Measurements from ENCODE around the gene PCCA. TPM values are rescaled to one million over a fixed set of nuclear protein-coding genes. Genes with fewer than 3 reads are reported as not detected.
"Not testable (repeated sequence)": the region's sequence is repeated elsewhere in the genome, so short reads cannot be mapped to it uniquely, and the experiment has no call there.

PCCA gene
- total RNA-seq = 35.4 and 37.0 TPM in 2 replicates

- DNase-seq (ENCODE audit: low read depth in 2 of 2) = peak; percentile 92 to 96
These were observed at the start of gene PCCA for GRCh38 chr13:100088644-100089464. TSS of gene PCCA (plus strand) at chr13:100089093. CDS start at chr13:100089121, 28 bp downstream.

- DNase-seq (ENCODE audit: low read depth in 2 of 2) = no peak
These were observed 49.2 kb upstream of the PCCA start for GRCh38 chr13:100039740-100040139.

GRCh38 chr13:100040196-100040595 is 48.7 kb upstream of the PCCA start:
- DNase-seq (ENCODE audit: low read depth in 2 of 2) = no peak

DNA sequence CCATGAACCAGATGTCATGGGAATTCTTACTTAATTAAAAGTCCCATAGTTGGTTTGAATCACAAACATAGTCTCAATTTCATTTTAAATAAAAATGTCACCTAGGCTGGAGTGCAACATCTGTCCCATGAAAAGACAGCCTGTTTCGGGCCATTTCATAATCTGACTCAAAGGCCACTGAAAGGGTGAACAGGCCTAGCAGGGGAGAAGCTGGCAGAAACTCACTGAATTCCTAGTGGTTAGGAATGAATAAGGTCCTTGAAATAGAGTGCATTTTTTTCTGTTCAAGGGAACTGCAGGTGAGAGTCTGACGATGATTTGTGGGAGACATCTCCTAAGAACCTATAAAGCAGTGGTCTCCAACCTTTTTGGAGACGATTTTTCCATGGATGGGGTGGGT is 44.0 kb upstream of the PCCA start:
- no peak for DNase-seq (ENCODE audit: low read depth in 2 of 2)

DNA sequence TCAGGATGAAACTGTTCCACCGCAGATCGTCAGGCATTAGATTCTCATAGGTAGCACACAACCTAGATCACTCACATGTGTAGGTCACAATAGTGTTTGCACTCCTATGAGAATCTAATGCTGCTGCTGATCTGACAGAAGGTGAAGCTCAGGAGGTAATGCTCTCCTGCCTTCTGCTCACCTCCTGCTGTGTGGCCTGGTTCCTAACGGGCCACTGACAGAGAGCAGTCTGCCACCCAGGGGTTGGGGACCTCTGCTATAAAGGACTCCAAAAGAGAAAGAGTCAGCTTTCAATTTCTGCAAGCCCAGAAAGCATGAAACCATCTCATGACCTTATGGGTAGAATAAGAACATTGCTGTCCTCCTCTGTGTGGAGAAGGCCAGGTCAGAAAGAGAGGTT is 43.5 kb upstream of the PCCA start:
- no peak for DNase-seq (ENCODE audit: low read depth in 2 of 2)

DNA sequence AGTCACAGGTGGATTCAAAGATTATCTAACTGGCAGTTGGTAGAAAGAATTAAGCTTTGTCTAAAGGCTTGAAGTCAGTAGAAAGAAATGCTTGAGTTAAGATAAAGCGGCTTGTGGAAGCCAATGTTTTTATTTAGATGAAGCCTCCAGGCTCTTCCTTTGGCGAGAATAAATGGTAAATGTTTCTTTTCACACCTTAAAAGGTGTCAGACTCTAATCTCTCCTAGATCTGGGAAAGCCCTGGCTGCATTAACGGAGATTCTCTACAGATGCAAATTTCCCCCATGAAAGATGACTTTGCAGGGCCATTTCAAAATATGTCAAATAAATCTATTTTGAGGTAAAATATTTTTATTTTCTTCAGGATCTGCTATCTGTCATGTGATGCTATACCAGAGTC is 37.8 kb upstream of the PCCA start:
- no peak for DNase-seq (ENCODE audit: low read depth in 2 of 2)

- no peak for DNase-seq (ENCODE audit: low read depth in 2 of 2)
These were observed 29.1 kb upstream of the PCCA start for GRCh38 chr13:100059827-100060226.

- no peak for DNase-seq (ENCODE audit: low read depth in 2 of 2)
These were observed 25.6 kb upstream of the PCCA start for GRCh38 chr13:100063333-100063732.

- no peak for DNase-seq (ENCODE audit: low read depth in 2 of 2)
These were observed 25.0 kb upstream of the PCCA start for GRCh38 chr13:100063906-100064305.

DNA sequence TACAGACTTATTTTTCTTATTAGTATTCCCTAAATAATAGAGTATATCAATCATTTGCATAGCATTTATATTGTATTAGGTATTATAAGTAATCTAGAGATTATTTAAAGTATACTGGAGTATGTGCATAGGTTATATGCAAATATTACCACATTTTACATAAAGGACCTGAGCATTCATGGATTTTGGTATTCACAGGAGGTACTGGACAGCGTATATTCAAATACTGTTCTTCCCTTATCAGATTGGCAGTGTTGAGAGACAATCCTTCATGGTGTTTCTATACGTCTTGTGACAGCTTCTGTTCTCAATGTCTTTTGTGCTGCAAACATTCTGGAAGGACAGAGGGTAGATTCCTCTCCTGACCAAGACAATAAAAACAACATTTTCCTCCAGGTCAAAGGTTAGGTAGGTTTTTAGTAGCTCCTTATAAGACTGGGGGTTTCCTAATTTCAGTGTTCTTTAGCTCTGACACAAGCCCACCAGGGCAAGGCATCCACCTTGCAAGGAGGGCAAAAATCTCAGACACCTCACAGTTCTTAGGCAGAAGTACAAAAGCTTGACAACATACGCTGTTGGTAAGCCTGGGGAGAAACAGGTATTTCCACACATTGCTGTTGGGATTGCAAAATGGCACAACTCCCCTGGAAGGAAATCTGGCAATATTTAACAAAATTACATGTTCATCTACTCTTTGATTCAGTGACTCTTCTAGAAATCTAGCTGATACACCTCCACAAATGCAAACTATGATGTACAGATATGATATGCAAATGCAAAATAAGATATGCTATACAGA is 20.6 kb upstream of the PCCA start:
- no peak for DNase-seq (ENCODE audit: low read depth in 2 of 2)

DNA sequence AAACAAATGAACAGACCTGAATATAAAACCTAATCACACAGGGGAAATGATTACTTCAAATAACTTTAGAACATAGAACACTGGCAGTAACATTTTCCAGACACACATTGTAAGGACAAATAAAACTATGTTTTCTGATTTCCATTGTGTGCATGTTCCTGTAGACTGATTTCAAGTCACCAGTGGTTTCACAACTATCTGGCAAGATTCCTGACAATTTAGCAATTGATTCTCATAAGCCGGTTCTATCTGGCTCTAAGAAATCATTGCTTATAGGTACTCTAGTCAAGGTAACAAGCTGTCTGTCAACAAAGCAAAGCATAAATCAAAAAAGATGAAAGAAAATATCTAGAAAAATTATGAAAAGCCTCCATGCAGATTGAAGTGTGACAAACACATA is 19.6 kb upstream of the PCCA start:
- no peak for DNase-seq (ENCODE audit: low read depth in 2 of 2)

DNA sequence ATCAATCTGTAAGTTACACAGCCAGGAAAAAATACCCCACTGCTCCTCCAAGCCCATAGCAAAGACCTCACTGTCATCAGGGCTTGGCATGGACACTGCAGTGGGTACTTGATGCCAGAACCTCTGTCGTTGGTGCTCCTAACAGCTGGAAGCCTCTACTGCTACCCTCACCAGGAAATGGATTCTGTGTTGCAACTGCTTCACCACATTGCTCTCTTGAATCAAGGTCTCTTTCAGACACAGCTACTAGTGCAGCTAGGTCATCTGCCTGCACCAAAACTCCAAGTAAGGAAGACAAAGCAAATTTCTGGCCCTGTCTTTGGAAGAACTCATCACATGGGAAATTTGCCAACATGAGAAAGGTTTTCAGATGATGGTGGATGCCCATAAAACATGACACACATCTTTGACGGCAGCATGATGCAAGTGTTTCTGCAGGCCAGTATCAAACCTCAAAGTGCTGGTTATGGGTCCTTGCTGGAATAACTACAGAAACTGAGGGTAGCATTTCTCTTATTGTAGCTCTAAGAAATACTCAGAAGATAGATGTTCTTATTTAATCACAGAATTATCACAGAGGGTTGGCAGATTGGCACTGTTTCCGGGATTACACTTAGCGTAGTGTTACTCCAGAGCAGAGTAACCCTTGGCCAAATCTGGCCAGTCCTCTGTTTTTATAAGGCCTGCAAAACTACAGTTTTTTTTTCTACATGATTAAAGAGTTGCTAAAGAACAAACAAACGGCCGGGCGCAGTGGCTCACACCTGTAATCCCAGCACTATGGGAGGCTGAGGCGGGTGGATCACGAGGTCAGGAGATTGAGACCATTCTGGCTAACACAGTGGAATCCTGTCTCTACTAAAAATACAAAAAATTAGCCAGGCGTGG is 12.9 kb upstream of the PCCA start:
- DNase-seq (ENCODE audit: low read depth in 2 of 2) = no peak

GRCh38 chr13:100079003-100079402 is 9.9 kb upstream of the PCCA start:
- DNase-seq (ENCODE audit: low read depth in 2 of 2) = not testable (repeated sequence)

DNA sequence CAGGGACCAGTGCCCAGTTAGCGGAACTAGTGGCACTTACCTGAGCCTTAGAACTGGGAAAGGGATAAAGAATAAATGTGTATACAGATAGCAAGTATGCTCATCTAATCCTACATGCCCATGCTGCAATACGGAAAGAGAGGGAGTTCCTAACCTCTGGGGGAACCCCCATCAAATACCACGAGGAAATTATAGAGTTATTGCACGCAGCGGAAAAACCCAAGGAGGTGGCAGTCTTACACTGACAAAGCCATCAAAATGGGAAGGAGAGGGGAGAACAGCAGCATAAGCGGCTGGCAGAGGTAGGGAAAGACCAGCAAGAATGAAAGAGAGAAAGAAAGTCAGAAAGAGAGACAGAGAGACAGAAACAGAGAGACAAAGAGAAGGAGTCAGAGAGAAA is 5.5 kb upstream of the PCCA start:
- not testable (repeated sequence) for DNase-seq (ENCODE audit: low read depth in 2 of 2)

DNA sequence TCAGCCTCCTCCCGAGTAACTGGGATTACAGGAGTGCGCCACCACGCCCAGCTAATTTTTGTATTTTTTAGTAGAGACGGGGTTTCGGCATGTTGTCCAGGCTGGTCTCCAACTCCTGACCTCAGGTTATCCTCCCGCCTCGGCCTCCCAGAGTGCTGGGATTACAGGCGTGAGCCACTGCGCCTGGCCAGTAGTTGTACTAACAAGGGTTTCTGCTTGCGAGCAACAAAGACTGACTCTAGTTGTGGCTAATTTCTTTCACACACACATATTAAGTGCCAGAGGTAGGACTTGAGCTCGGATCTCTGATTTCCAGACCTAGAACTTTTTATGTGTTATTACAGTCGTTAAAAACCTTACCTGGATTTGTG is 635 bp upstream of the PCCA start:
- DNase-seq (ENCODE audit: low read depth in 2 of 2) = no peak

GRCh38 chr13:100089465-100090032 is 656 bp downstream of the PCCA start:
- peak in 1 of 2 donors; percentile 39 for DNase-seq (ENCODE audit: low read depth in 2 of 2)

GRCh38 chr13:100090861-100091260 is 2.0 kb downstream of the PCCA start:
- DNase-seq (ENCODE audit: low read depth in 2 of 2) = no peak

GRCh38 chr13:100091391-100091790 is 2.5 kb downstream of the PCCA start:
- DNase-seq (ENCODE audit: low read depth in 2 of 2) = no peak

DNA sequence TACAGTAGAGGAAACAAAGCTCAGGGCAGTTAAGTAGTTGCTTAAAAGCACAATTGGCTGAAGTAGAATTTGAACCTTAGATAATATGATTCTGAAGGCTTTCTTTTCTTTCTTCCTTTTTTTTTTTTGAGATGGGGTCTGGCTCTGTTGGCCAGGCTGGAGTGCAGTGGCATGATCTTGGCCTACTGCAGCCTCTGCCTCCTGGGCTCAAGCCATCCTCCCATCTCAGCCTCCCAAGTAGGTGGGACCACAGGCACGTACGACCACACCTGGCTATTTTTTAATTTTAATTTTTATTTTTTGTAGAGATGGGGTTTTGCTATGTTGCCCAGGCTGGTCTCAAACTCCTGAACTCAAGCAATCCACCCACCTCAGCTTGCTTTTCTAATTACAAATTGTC is 3.4 kb downstream of the PCCA start:
- not testable (repeated sequence) for DNase-seq (ENCODE audit: low read depth in 2 of 2)

DNA sequence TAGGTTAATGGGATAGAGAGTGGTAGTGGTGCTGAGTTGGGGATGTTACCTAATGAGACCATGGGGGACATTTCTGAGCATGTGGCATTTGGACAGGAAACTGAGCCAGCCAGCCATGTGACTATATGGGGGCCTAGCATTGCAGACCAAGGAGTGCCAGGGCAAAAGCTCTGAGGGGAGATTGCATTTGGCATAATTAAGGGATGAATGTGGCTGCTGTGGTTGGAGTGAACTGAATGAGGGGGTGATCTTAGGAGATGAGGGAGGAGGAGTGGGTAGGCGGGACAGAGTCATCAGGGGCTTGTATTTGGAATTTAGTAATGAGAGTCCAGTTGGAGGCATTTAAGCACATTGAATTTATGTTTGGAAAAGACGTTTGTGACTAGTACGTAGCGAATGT is 6.6 kb downstream of the PCCA start:
- no peak for DNase-seq (ENCODE audit: low read depth in 2 of 2)

DNA sequence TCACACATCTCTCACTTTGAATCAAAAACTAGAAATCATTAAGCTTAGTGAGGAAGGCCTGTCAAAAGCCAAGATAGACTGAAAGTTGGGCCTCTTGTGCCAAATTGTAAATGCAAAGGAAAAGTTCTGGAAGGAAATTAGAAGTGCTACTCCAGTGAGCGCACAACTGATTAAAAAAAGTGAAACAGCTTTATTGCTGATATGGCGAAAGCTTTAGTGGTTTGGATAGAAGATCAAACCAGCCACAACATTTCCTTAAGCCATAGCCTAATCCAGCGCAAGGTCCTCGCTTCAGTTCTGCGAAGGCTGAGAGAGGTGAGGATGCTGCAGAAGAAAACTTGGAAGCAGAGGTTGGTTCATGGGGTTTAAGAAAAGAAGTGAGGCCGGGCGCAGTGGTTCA is 7.6 kb downstream of the PCCA start:
- no peak for DNase-seq (ENCODE audit: low read depth in 2 of 2)
